IgD-negative memory B cell (primary cell): ENCODE results near the gene CCL24. TPM values are rescaled to one million over a fixed set of nuclear protein-coding genes. Genes with fewer than 3 reads are reported as not detected.
"Not testable (repeated sequence)": the region's sequence is repeated elsewhere in the genome, so short reads cannot be mapped to it uniquely, and the experiment has no call there.

Experiments
- H3K27ac Mint-ChIP-seq, 3 donors: one replicate each; pipeline ENCODE4 v1.8.0; 2020 to 2022; ENCODE audit warnings: mild to moderate bottlenecking in 3 of 3, mixed read lengths in 3 of 3, moderate library complexity in 1 of 3
- H3K27me3 Mint-ChIP-seq: one replicate; pipeline ENCODE4 v1.8.0; 2021; ENCODE audit warnings: mixed read lengths
- H3K36me3 Mint-ChIP-seq: one replicate; pipeline ENCODE4 v1.8.0; 2020; ENCODE audit warnings: mild to moderate bottlenecking, mixed read lengths
- H3K4me1 Mint-ChIP-seq, 3 donors: one replicate each; pipeline ENCODE4 v1.8.0; 2020 to 2022; ENCODE audit warnings: mixed read lengths in 3 of 3, mild to moderate bottlenecking in 1 of 3
- H3K4me3 Mint-ChIP-seq, 4 donors: one replicate each; pipeline ENCODE4 v1.8.0; 2020 to 2022; ENCODE audit warnings: mild to moderate bottlenecking in 4 of 4, mixed read lengths in 4 of 4, moderate library complexity in 3 of 4
- H3K9me3 Mint-ChIP-seq, 3 donors: one replicate each; pipeline ENCODE4 v1.8.0; 2020 to 2021; ENCODE audit warnings: mixed read lengths in 3 of 3, mild to moderate bottlenecking in 1 of 3
- polyA plus RNA-seq: library from polyadenylated mRNA; unstranded; fragments of 300-500 nt; fragmentation: Illumina TruSeq; gene quantifications from one replicate; pipeline ENCODE4 v1.2.3, GENCODE V29; 2021

Gene CCL24
- not detected for polyA plus RNA-seq

GRCh38 chr7:75813781-75814236, at the start of gene CCL24:
TSS of gene CCL24 (minus strand) at chr7:75813806. CDS start at chr7:75813715, 91 bp downstream.
- Mint-ChIP-seq H3K27ac (no peak within 1 kb of the TSS), H3K4me1 (no peaks in the 10 kb centered on the region), H3K36me3 (peaks cover 2% of the 10 kb centered on the region), H3K4me3 (no peak within 1 kb of the TSS), H3K9me3 (no peaks in the 10 kb centered on the region), H3K27me3 (peaks cover 25% of the 10 kb centered on the region)

- Mint-ChIP-seq H3K4me3 (no peak overlapping the region), H3K27me3 (peaks cover 6% of the 10 kb centered on the region), H3K4me1 (peaks cover 0 to 4% (median 0%) of the 10 kb centered on the region in 3 donors), H3K9me3 (no peaks in the 10 kb centered on the region), H3K27ac (no peak overlapping the region), H3K36me3 (no peaks in the 10 kb centered on the region)
Measured at GRCh38 chr7:75861636-75862035, 48.0 kb upstream of the CCL24 start.

GRCh38 chr7:75858410-75858809, 44.8 kb upstream of the CCL24 start:
- Mint-ChIP-seq H3K27ac (no peak overlapping the region), H3K9me3 (peaks cover 0 to 2% (median 0%) of the 10 kb centered on the region in 3 donors), H3K27me3 (peaks cover 3% of the 10 kb centered on the region), H3K4me1 (no peaks in the 10 kb centered on the region), H3K4me3 (no peak overlapping the region), H3K36me3 (no peaks in the 10 kb centered on the region)

GRCh38 chr7:75856536-75856935, 42.9 kb upstream of the CCL24 start:
- H3K9me3 Mint-ChIP-seq: peaks cover 0 to 2% (median 0%) of the 10 kb centered on the region in 3 donors
- H3K27ac Mint-ChIP-seq: no peak overlapping the region
- no peaks in the 10 kb centered on the region for H3K27me3 Mint-ChIP-seq
- no peak overlapping the region for H3K4me3 Mint-ChIP-seq
- H3K4me1 Mint-ChIP-seq: no peaks in the 10 kb centered on the region
- H3K36me3 Mint-ChIP-seq: no peaks in the 10 kb centered on the region

- not testable (repeated sequence) for H3K4me3 Mint-ChIP-seq, H3K36me3 Mint-ChIP-seq, H3K27me3 Mint-ChIP-seq, H3K4me1 Mint-ChIP-seq, H3K9me3 Mint-ChIP-seq, H3K27ac Mint-ChIP-seq
Measured at GRCh38 chr7:75854813-75855345, 41.3 kb upstream of the CCL24 start.

- no peaks in the 10 kb centered on the region for H3K27me3 Mint-ChIP-seq
- peaks cover 0 to 2% (median 0%) of the 10 kb centered on the region in 3 donors for H3K9me3 Mint-ChIP-seq
- no peak overlapping the region for H3K27ac Mint-ChIP-seq
- no peaks in the 10 kb centered on the region for H3K4me1 Mint-ChIP-seq
- no peaks in the 10 kb centered on the region for H3K36me3 Mint-ChIP-seq
- H3K4me3 Mint-ChIP-seq: no peak overlapping the region
Measured at GRCh38 chr7:75854233-75854632, 40.6 kb upstream of the CCL24 start.

- Mint-ChIP-seq H3K9me3 (peaks cover 0 to 2% (median 0%) of the 10 kb centered on the region in 3 donors), H3K4me1 (no peaks in the 10 kb centered on the region), H3K4me3 (no peak overlapping the region), H3K36me3 (peaks cover 3% of the 10 kb centered on the region), H3K27me3 (no peaks in the 10 kb centered on the region), H3K27ac (no peak overlapping the region)
Measured at GRCh38 chr7:75850235-75850634, 36.6 kb upstream of the CCL24 start.

- Mint-ChIP-seq H3K9me3 (peaks cover 0 to 2% (median 0%) of the 10 kb centered on the region in 3 donors), H3K36me3 (peaks cover 3% of the 10 kb centered on the region), H3K4me3 (no peak overlapping the region), H3K27me3 (no peaks in the 10 kb centered on the region), H3K4me1 (no peaks in the 10 kb centered on the region), H3K27ac (no peak overlapping the region)
Measured at GRCh38 chr7:75849573-75849972, 36.0 kb upstream of the CCL24 start.

GRCh38 chr7:75847707-75848106, 34.1 kb upstream of the CCL24 start:
- Mint-ChIP-seq H3K4me3 (no peak overlapping the region), H3K4me1 (peaks cover 0 to 5% (median 5%) of the 10 kb centered on the region in 3 donors), H3K27me3 (no peaks in the 10 kb centered on the region), H3K36me3 (peaks cover 3% of the 10 kb centered on the region), H3K27ac (no peak overlapping the region), H3K9me3 (no peaks in the 10 kb centered on the region)

GRCh38 chr7:75845132-75845531, 31.5 kb upstream of the CCL24 start:
- H3K4me1 Mint-ChIP-seq, H3K4me3 Mint-ChIP-seq, H3K9me3 Mint-ChIP-seq, H3K27me3 Mint-ChIP-seq, H3K36me3 Mint-ChIP-seq, H3K27ac Mint-ChIP-seq: not testable (repeated sequence)

GRCh38 chr7:75844158-75844557, 30.6 kb upstream of the CCL24 start:
- H3K27me3 Mint-ChIP-seq: no peaks in the 10 kb centered on the region
- H3K4me3 Mint-ChIP-seq: no peak overlapping the region
- H3K27ac Mint-ChIP-seq: no peak overlapping the region
- peaks cover 0 to 7% (median 5%) of the 10 kb centered on the region in 3 donors for H3K4me1 Mint-ChIP-seq
- no peaks in the 10 kb centered on the region for H3K9me3 Mint-ChIP-seq
- peaks cover 3% of the 10 kb centered on the region for H3K36me3 Mint-ChIP-seq

GRCh38 chr7:75843613-75844116, 30.1 kb upstream of the CCL24 start:
- H3K4me1 Mint-ChIP-seq: peaks cover 0 to 7% (median 5%) of the 10 kb centered on the region in 3 donors
- H3K4me3 Mint-ChIP-seq: no peak overlapping the region

GRCh38 chr7:75842836-75843446, 29.3 kb upstream of the CCL24 start:
- Mint-ChIP-seq H3K4me3 (no peak overlapping the region), H3K4me1 (peaks cover 0 to 7% (median 5%) of the 10 kb centered on the region in 3 donors), H3K27ac (no peak overlapping the region), H3K9me3 (no peaks in the 10 kb centered on the region), H3K27me3 (no peaks in the 10 kb centered on the region), H3K36me3 (peaks cover 3% of the 10 kb centered on the region)

More at GRCh38 chr7:75843613-75844116, 30.1 kb upstream of the CCL24 start:
- H3K9me3 Mint-ChIP-seq: no peaks in the 10 kb centered on the region
- peaks cover 3% of the 10 kb centered on the region for H3K36me3 Mint-ChIP-seq
- H3K27ac Mint-ChIP-seq: no peak overlapping the region
- H3K27me3 Mint-ChIP-seq: no peaks in the 10 kb centered on the region

- Mint-ChIP-seq H3K9me3 (no peaks in the 10 kb centered on the region), H3K27me3 (no peaks in the 10 kb centered on the region)
Measured at GRCh38 chr7:75840029-75840428, 26.4 kb upstream of the CCL24 start.

GRCh38 chr7:75838281-75838930, 24.8 kb upstream of the CCL24 start:
- not testable (repeated sequence) for H3K4me3 Mint-ChIP-seq, H3K27ac Mint-ChIP-seq, H3K36me3 Mint-ChIP-seq

More at GRCh38 chr7:75840029-75840428, 26.4 kb upstream of the CCL24 start:
- H3K4me3 Mint-ChIP-seq: no peak overlapping the region
- H3K4me1 Mint-ChIP-seq: peaks cover 0 to 7% (median 5%) of the 10 kb centered on the region in 3 donors
- H3K36me3 Mint-ChIP-seq: no peaks in the 10 kb centered on the region
- no peak overlapping the region for H3K27ac Mint-ChIP-seq

More at GRCh38 chr7:75838281-75838930, 24.8 kb upstream of the CCL24 start:
- H3K9me3 Mint-ChIP-seq, H3K27me3 Mint-ChIP-seq, H3K4me1 Mint-ChIP-seq: not testable (repeated sequence)
